Skeletal muscle tissue (tissue), 4 donors: ENCODE results near the gene CUL9. TPM values are rescaled to one million over a fixed set of nuclear protein-coding genes. Genes with fewer than 3 reads are reported as not detected.

Source experiments
- H3K27ac ChIP-seq: one replicate; pipeline ENCODE4 v1.7.0; 2013; ENCODE audit warnings: mild to moderate bottlenecking, low read depth, low read length, inconsistent platforms
- H3K27me3 ChIP-seq, 3 donors: one replicate each; pipeline ENCODE4 v1.7.0; 2013; ENCODE audit warnings: low read length in 3 of 3; ENCODE audit not compliant: control insufficient read depth in 3 of 3, insufficient read depth in 3 of 3
- H3K36me3 ChIP-seq, 3 donors: one replicate each; pipeline ENCODE4 v1.7.0; 2013; ENCODE audit warnings: low read length in 3 of 3; ENCODE audit not compliant: control insufficient read depth in 3 of 3, insufficient read depth in 3 of 3
- H3K4me1 ChIP-seq, 3 donors: one replicate each; pipeline ENCODE4 v1.7.0; 2013; ENCODE audit warnings: low read length in 3 of 3, mild to moderate bottlenecking in 3 of 3; ENCODE audit not compliant: control insufficient read depth in 3 of 3, insufficient read depth in 3 of 3
- H3K4me3 ChIP-seq, 3 donors: one replicate each; pipeline ENCODE4 v1.7.0; 2013; ENCODE audit warnings: low read length in 3 of 3
- H3K9ac ChIP-seq, 3 donors: one replicate each; pipeline ENCODE4 v1.7.0; 2013; ENCODE audit warnings: low read length in 3 of 3, mild to moderate bottlenecking in 3 of 3, moderate library complexity in 2 of 3, low read depth in 1 of 3
- H3K9me3 ChIP-seq, 3 donors: one replicate each; pipeline ENCODE4 v1.7.0; 2013; ENCODE audit warnings: low read length in 3 of 3; ENCODE audit not compliant: control insufficient read depth in 3 of 3
- total RNA-seq: library from RNA; depleted of rRNA; stranded (reverse); fragments of >200 nt; gene quantifications from one replicate; pipeline ENCODE4 v1.2.3, GENCODE V29; 2014
- donor health status: Osteomylitis.

The CUL9 gene
- total RNA-seq, 1 donor from 2014 or later, result 11.0 TPM

- Histone ChIP-seq H3K27me3 (peaks cover 22 to 36% (median 29%) of the 10 kb centered on the region in 3 donors), H3K4me3 (no peak overlapping the region), H3K27ac (no peak overlapping the region), H3K36me3 (no peaks in the 10 kb centered on the region), H3K9me3 (peaks cover 0 to 2% (median 0%) of the 10 kb centered on the region in 3 donors), H3K4me1 (no peaks in the 10 kb centered on the region), H3K9ac (no peak overlapping the region)
Measured at GRCh38 chr6:43239054-43239453, 57.1 kb downstream of the CUL9 start.

- Histone ChIP-seq H3K4me3 (no peak overlapping the region), H3K4me1 (no peaks in the 10 kb centered on the region), H3K27ac (no peak overlapping the region), H3K9ac (no peak overlapping the region), H3K9me3 (peaks cover 0 to 2% (median 0%) of the 10 kb centered on the region in 3 donors), H3K36me3 (no peaks in the 10 kb centered on the region), H3K27me3 (peaks cover 31 to 52% (median 44%) of the 10 kb centered on the region in 3 donors)
Measured at GRCh38 chr6:43240950-43241349, 59.0 kb downstream of the CUL9 start.

GRCh38 chr6:43241446-43241845 is 59.5 kb downstream of the CUL9 start:
- Histone ChIP-seq H3K27me3 (peaks cover 31 to 57% (median 44%) of the 10 kb centered on the region in 3 donors), H3K9ac (no peak overlapping the region), H3K36me3 (no peaks in the 10 kb centered on the region), H3K4me1 (peaks cover 0 to 2% (median 0%) of the 10 kb centered on the region in 3 donors), H3K9me3 (peaks cover 0 to 2% (median 0%) of the 10 kb centered on the region in 3 donors), H3K4me3 (no peak overlapping the region), H3K27ac (no peak overlapping the region)

DNA sequence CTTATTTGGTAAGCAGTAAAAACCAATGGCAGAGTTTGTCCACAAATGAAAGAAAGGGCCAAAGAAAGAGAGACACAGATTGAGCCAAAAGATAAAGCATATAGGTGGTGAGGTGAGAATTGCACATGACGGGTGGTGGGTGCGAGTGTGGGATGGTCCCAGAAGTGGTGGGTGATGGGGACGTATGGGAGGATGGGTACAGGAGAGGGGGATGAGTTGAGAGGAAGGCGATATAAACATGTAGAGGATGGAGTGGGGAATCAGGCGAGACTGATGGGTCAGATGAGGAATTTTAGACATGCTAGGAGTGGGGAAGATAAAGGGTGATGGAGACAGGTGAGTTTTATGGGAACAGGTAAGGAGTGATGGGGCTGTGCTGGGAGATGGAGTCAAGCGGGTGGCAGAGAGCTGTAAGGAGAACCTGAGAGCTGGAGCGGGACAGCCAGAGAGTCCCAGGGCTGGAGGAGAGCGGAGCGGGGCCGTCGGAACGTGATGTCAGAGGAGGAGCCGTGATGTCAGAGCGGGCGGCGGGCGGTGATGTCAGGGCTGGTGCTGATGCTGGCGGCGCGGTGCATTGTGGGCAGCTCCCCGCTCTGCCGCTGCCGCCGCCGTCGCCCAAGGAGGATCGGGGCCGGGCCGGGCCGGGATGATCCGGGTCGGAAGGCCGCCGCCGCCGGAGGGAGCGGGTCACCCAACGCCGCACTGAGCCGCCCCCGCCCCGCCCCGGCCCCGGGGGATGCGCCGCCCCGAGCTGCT is 61.1 kb downstream of the CUL9 start, which contains the start of gene TTBK1:
TSS of gene TTBK1 (plus strand) at position 574 of the 756 bp plus-strand sequence. CDS start 3,180 bp downstream, outside the sequence.
- Histone ChIP-seq H3K27me3 (peaks cover 31 to 54% (median 44%) of the 10 kb centered on the region in 3 donors), H3K36me3 (no peaks in the 10 kb centered on the region), H3K4me1 (peaks cover 10 to 16% (median 13%) of the 10 kb centered on the region in 3 donors), H3K9me3 (peaks cover 0 to 2% (median 0%) of the 10 kb centered on the region in 3 donors), H3K9ac (no peak within 1 kb of the TSS), H3K4me3 (no peak within 1 kb of the TSS), H3K27ac (no peak within 1 kb of the TSS)

- H3K9me3 ChIP-seq, result peaks cover 0 to 2% (median 0%) of the 10 kb centered on the region in 3 donors
- H3K9ac ChIP-seq, result no peak overlapping the region
- peaks cover 10 to 16% (median 13%) of the 10 kb centered on the region in 3 donors for H3K4me1 ChIP-seq
- H3K36me3 ChIP-seq, result no peaks in the 10 kb centered on the region
- H3K27me3 ChIP-seq, result peaks cover 31 to 53% (median 44%) of the 10 kb centered on the region in 3 donors
- H3K4me3 ChIP-seq, result no peak overlapping the region
- H3K27ac ChIP-seq, result no peak overlapping the region
Measured at GRCh38 chr6:43243664-43244321, 61.8 kb downstream of the CUL9 start.

DNA sequence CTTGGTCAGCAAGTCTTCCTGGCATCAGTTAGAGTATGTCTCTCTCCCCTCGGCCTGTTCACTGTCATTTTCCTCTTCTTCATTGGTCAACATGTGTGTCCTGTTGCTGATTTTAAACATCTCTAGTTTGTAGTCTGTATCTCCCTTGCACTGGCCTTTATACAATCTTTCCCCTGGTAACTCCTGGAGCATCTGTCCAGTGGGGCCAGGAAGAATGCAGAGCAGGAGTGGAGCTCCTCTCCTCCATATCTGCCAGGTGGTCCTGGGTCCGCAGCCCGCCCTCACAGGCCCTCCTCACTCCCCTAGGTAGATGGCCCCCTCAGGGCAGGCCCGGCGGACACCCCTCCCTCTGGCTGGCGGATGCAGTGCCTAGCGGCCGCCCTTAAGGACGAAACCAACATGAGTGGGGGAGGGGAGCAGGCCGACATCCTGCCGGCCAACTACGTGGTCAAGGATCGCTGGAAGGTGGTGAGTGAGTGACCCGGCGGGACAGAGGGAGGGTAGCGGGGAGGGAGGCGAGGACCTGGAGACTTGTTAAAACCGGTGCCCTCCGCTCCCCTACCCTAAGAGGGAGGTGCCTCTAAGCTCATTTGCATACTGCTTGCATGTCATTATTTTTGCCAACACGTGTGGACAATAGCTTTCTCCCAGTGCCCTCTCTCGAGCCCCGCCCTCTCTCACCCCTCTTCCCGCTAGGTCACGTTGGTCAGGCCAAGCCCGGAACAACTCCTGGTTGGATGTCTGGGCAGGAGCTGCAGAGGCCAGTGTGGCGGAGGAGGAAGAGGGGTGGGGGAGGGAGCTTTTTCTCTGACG is 64.5 kb downstream of the CUL9 start:
- Histone ChIP-seq H3K4me1 (peaks cover 10 to 16% (median 13%) of the 10 kb centered on the region in 3 donors), H3K4me3 (peak overlapping the region; percentile 72 to 86 (median 79)), H3K27ac (no peak overlapping the region), H3K9ac (peak overlapping the region in 1 of 3 donors; percentile 76), H3K36me3 (no peaks in the 10 kb centered on the region), H3K9me3 (no peaks in the 10 kb centered on the region), H3K27me3 (peaks cover 34 to 48% (median 40%) of the 10 kb centered on the region in 3 donors)

DNA sequence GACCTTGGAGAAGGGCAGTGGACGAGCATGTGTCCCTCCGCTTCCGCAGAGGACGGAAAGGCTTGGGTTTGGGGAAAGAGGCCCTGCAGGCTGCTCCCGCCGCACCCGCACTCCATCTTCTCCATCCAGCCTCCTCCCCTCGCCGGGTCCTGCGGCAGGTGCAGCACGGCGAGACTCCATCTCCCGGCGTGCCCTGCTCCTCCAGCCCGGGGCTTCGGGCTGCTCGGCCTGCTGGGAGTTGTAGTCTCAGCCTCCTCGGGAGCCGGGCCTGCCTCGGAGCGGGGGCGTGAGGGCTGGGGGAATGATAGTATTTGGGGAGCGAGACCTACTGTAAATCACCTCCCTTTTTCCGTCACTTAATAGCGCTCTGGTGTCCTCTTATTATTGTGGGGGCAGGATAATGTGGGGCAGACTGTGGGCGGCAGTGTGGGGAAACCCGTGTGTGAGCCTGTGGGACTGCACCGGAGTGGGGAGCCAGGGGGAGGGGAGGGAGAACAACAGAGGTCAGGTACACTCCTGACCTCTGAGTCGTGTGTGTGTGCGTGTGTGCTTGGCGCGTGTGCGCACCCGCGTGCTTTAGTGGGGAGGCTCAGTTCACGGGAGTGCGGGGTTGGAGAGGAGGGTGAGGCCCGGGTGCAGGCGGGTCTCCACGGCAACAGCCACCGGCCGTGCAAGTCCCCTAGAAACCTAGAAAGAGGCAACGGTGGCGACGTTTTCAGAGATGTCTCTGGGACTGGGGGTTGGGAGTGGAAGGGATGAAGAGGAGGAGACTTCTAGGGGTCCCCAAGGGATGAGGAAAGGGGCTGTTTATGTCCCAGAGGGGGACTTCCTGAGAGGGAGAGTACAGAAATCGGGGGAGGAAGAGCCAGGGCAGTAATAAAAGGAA is 65.4 kb downstream of the CUL9 start:
- peaks cover 34 to 46% (median 41%) of the 10 kb centered on the region in 3 donors for H3K27me3 ChIP-seq
- H3K9me3 ChIP-seq, result no peaks in the 10 kb centered on the region
- H3K9ac ChIP-seq, result peak overlapping the region; percentile 24 to 76 (median 43)
- peak overlapping the region; percentile 72 to 86 (median 79) for H3K4me3 ChIP-seq
- H3K4me1 ChIP-seq, result peaks cover 10 to 16% (median 13%) of the 10 kb centered on the region in 3 donors
- no peak overlapping the region for H3K27ac ChIP-seq
- no peaks in the 10 kb centered on the region for H3K36me3 ChIP-seq

DNA sequence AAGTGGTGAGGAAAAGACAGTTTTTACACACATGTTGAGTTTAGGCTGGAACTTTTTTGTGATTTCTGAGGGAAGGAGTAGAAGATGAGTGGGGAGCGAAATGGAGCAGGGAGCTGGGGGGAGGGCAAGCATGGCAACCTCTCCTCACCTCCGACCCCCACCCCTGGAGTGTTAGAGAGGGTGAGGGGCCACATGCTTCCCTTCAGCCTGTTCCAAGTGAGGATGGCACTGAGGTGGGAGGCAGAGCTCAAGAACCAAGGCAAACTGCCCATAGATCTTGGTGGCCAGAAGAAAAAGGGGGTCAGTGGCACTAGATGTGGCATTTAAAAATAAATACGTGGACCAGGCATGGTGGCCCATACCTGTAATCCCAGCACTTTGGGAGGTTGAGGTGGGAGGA is 66.1 kb downstream of the CUL9 start:
- H3K9ac ChIP-seq, result no peak overlapping the region
- peaks cover 31 to 43% (median 41%) of the 10 kb centered on the region in 3 donors for H3K27me3 ChIP-seq
- H3K27ac ChIP-seq, result no peak overlapping the region
- no peaks in the 10 kb centered on the region for H3K9me3 ChIP-seq
- H3K36me3 ChIP-seq, result no peaks in the 10 kb centered on the region
- H3K4me1 ChIP-seq, result peaks cover 10 to 16% (median 13%) of the 10 kb centered on the region in 3 donors
- peak overlapping the region in 1 of 3 donors; percentile 86 for H3K4me3 ChIP-seq

- H3K4me1 ChIP-seq, result peaks cover 10 to 16% (median 13%) of the 10 kb centered on the region in 3 donors
- H3K27ac ChIP-seq, result no peak overlapping the region
- peaks cover 31 to 42% (median 41%) of the 10 kb centered on the region in 3 donors for H3K27me3 ChIP-seq
- H3K36me3 ChIP-seq, result no peaks in the 10 kb centered on the region
- H3K4me3 ChIP-seq, result no peak overlapping the region
- H3K9ac ChIP-seq, result no peak overlapping the region
- no peaks in the 10 kb centered on the region for H3K9me3 ChIP-seq
Measured at GRCh38 chr6:43248791-43249190, 66.8 kb downstream of the CUL9 start.
